Epithelial cell of proximal tubule (primary cell): ENCODE measurements around the gene BORCS6. TPM values are rescaled to one million over a fixed set of nuclear protein-coding genes. Genes with fewer than 3 reads are reported as not detected.

Experiments used
- DNase-seq: peaks from one replicate; pipeline ENCODE4 v3.0.0-alpha.2; 2011; ENCODE audit warnings: low read depth
- H3K4me3 ChIP-seq: 2 replicates; pipeline ENCODE4 v1.5.1; 2011; ENCODE audit warnings: low read depth, mild to moderate bottlenecking, low read length
- CTCF ChIP-seq: conservative IDR thresholded peaks from 2 replicates; pipeline ENCODE4 v1.5.1; 2012; ENCODE audit warnings: low read depth, mild to moderate bottlenecking, low read length
- total RNA-seq: library from RNA; depleted of rRNA; stranded (reverse); fragments of >200 nt; gene quantifications from 2 replicates; pipeline ENCODE4 v1.2.3, GENCODE V29; 2015

The BORCS6 gene
- total RNA-seq, 1 donor from 2014 or later = 9.5 TPM

GRCh38 chr17:8160224-8160577, 29.8 kb downstream of the BORCS6 start:
- H3K4me3 ChIP-seq = no peak overlapping the region
- TF ChIP-seq CTCF = no peak
- no peak for DNase-seq

GRCh38 chr17:8159459-8160223, 30.3 kb downstream of the BORCS6 start:
- no peak for TF ChIP-seq CTCF
- DNase-seq = no peak
- H3K4me3 ChIP-seq = no peak overlapping the region

- no peak overlapping the region for H3K4me3 ChIP-seq
- no peak for TF ChIP-seq CTCF
- no peak for DNase-seq
Measured at GRCh38 chr17:8159032-8159400, 31.0 kb downstream of the BORCS6 start.

GRCh38 chr17:8158267-8159031, 31.5 kb downstream of the BORCS6 start:
- TF ChIP-seq CTCF = peak; percentile 88
- no peak for DNase-seq
- no peak overlapping the region for H3K4me3 ChIP-seq

GRCh38 chr17:8156246-8156992, 33.6 kb downstream of the BORCS6 start:
- peak; percentile 99 for DNase-seq
- TF ChIP-seq CTCF = no peak
- peak overlapping the region; percentile 90 for H3K4me3 ChIP-seq

GRCh38 chr17:8155996-8156245, 34.1 kb downstream of the BORCS6 start:
- no peak for DNase-seq

More at GRCh38 chr17:8155996-8156245, 34.1 kb downstream of the BORCS6 start:
- TF ChIP-seq CTCF = no peak
- H3K4me3 ChIP-seq = peak overlapping the region; percentile 90
